Bronchial epithelial cell (primary cell): ENCODE results near the gene CCNA1. TPM values are rescaled to one million over a fixed set of nuclear protein-coding genes. Genes with fewer than 3 reads are reported as not detected.

Experiments used
- DNase-seq: peaks from one replicate; pipeline ENCODE4 v3.0.0-alpha.2; 2010; ENCODE audit warnings: low read depth
- FAIRE-seq: peaks from 2 replicates; lab custom pipeline; 2011; peaks lifted over from hg19 to GRCh38; lab: Jason Lieb, UNC
- H3K27me3 ChIP-seq: 2 replicates; pipeline ENCODE4 v1.5.1; 2011; ENCODE audit warnings: low read length; ENCODE audit not compliant: control insufficient read depth, insufficient read depth
- H3K36me3 ChIP-seq: 2 replicates; pipeline ENCODE4 v1.5.1; 2011; ENCODE audit warnings: low read length; ENCODE audit not compliant: control insufficient read depth, insufficient read depth
- H3K4me3 ChIP-seq: 2 replicates; pipeline ENCODE4 v1.5.1; 2011; ENCODE audit warnings: mild to moderate bottlenecking, low read depth, low read length, control low read depth
- CTCF ChIP-seq: IDR thresholded peaks from 2 replicates; pipeline ENCODE4 v1.5.1; 2011; ENCODE audit warnings: mild to moderate bottlenecking, moderate library complexity, low read length, control low read depth, inconsistent platforms; ENCODE audit not compliant: insufficient read depth, severe bottlenecking
- total RNA-seq: library from RNA; depleted of rRNA; stranded (reverse); fragments of >200 nt; gene quantifications from 2 replicates; pipeline ENCODE4 v1.2.1, GENCODE V29; 2014

The CCNA1 gene
- total RNA-seq, 1 donor from 2014 or later, result 133 TPM

GRCh38 chr13:36414461-36414860 is 17.8 kb upstream of the CCNA1 start:
- Histone ChIP-seq H3K27me3 (no peaks in the 10 kb centered on the region), H3K4me3 (no peak overlapping the region), H3K36me3 (no peaks in the 10 kb centered on the region)
- FAIRE-seq, result no peak
- no peak for TF ChIP-seq CTCF
- DNase-seq, result no peak

GRCh38 chr13:36417331-36417730 is 15.0 kb upstream of the CCNA1 start:
- FAIRE-seq, result no peak
- no peaks in the 10 kb centered on the region for H3K36me3 ChIP-seq
- no peaks in the 10 kb centered on the region for H3K27me3 ChIP-seq
- TF ChIP-seq CTCF, result no peak
- H3K4me3 ChIP-seq, result no peak overlapping the region
- DNase-seq, result no peak

- no peak for TF ChIP-seq CTCF
- DNase-seq (peak; percentile 84), FAIRE-seq (no peak)
- Histone ChIP-seq H3K36me3 (no peaks in the 10 kb centered on the region), H3K27me3 (no peaks in the 10 kb centered on the region), H3K4me3 (no peak overlapping the region)
These were observed 14.1 kb upstream of the CCNA1 start for GRCh38 chr13:36418022-36418805.

GRCh38 chr13:36420437-36420891 is 11.8 kb upstream of the CCNA1 start:
- DNase-seq (peak; percentile 64), FAIRE-seq (no peak)
- Histone ChIP-seq H3K27me3 (no peaks in the 10 kb centered on the region), H3K4me3 (no peak overlapping the region), H3K36me3 (no peaks in the 10 kb centered on the region)
- TF ChIP-seq CTCF, result peak; percentile 80

- no peaks in the 10 kb centered on the region for H3K27me3 ChIP-seq
- DNase-seq (peak; percentile 64), FAIRE-seq (no peak)
- no peaks in the 10 kb centered on the region for H3K36me3 ChIP-seq
- H3K4me3 ChIP-seq, result no peak overlapping the region
- TF ChIP-seq CTCF, result no peak
These were observed 10.8 kb upstream of the CCNA1 start for GRCh38 chr13:36421447-36421846.
